GM12878 (cell line): ENCODE results near the gene GPSM1. TPM values are rescaled to one million over a fixed set of nuclear protein-coding genes. Genes with fewer than 3 reads are reported as not detected.
A peak's percentile ranks its signal among the peaks of the same experiment; 100 is the strongest.

ENCODE experiments used
- ATAC-seq: fragments of 200-7000 bp; cut with Tn5 transposase; 3 replicates; pipeline ENCODE4 v1.9.1; 2020; ENCODE audit warnings: mild to moderate bottlenecking, moderate library complexity
- BruUV-seq: library from RNA; stranded (reverse); fragments of 400-500 nt; replicated peaks from 2 replicates; lab custom pipeline; 2021; lab: Mats Ljungman, UMichigan
- CTCF ChIA-PET: fragments of 300-600 bp; sonication (Branson Sonifier 250); formaldehyde crosslinking; extraction: SDS; loops from one replicate; lab custom pipeline; 2021; ENCODE audit warnings: inconsistent platforms; lab: Yijun Ruan, JAX
- POLR2A ChIA-PET: fragments of 350-600 bp; formaldehyde crosslinking; extraction: SDS; loops from one replicate; lab custom pipeline; 2021; ENCODE audit warnings: inconsistent platforms; lab: Charles Lee
- RAD21 ChIA-PET: fragments of 300-600 bp; sonication (Branson Sonifier 250); formaldehyde crosslinking; loops from one replicate; lab custom pipeline; 2023; ENCODE audit warnings: antibody characterized with exemption; ENCODE audit not compliant: unreplicated experiment; lab: Charles Lee
- SMC1A ChIA-PET: fragments of 300-600 bp; sonication (Branson Sonifier 250); formaldehyde crosslinking; loops from one replicate; lab custom pipeline; 2023; ENCODE audit not compliant: unreplicated experiment, uncharacterized antibody; lab: Charles Lee
- DNase-seq: peaks from one replicate; pipeline ENCODE4 v3.0.0-alpha.2; 2011; ENCODE audit warnings: low read depth, low spot score
- FAIRE-seq: peaks from 3 replicates; lab custom pipeline; 2011; peaks lifted over from hg19 to GRCh38; lab: Jason Lieb, UNC
- H2AFZ ChIP-seq: 2 replicates; pipeline ENCODE4 v1.6.0; 2011; ENCODE audit warnings: low read depth, low read length, control low read depth; ENCODE audit not compliant: control insufficient read depth
- H3K27ac ChIP-seq: 2 replicates; pipeline ENCODE4 v1.5.1; 2011; ENCODE audit warnings: control low read depth; ENCODE audit not compliant: control insufficient read depth, insufficient read depth
- H3K27me3 ChIP-seq, 2 experiments: replicated peaks in 1 of 2; 2 replicates each; pipeline versions ENCODE4 v1.6.0 to v1.6.1; 2011; ENCODE audit warnings: low read length in 1 of 2; ENCODE audit not compliant: control insufficient read depth in 2 of 2, insufficient read depth in 2 of 2
- H3K36me3 ChIP-seq, 2 experiments: 2 replicates each; pipeline ENCODE4 v1.5.1; 2011; ENCODE audit warnings: low read length in 1 of 2; ENCODE audit not compliant: control insufficient read depth in 2 of 2, insufficient read depth in 2 of 2
- H3K4me1 ChIP-seq: 2 replicates; pipeline ENCODE4 v1.6.1; 2011; ENCODE audit warnings: mild to moderate bottlenecking, low read length, moderate library complexity, mixed read lengths; ENCODE audit not compliant: control insufficient read depth, insufficient read depth
- H3K4me2 ChIP-seq: 2 replicates; pipeline ENCODE4 v1.6.0; 2011; ENCODE audit warnings: control low read depth; ENCODE audit not compliant: control insufficient read depth, insufficient read depth
- H3K4me3 ChIP-seq: fragments of 200-600 bp; sonication (generic); 2 replicates; pipeline ENCODE4 v1.5.1; 2016
- H3K79me2 ChIP-seq: 2 replicates; pipeline ENCODE4 v1.6.0; 2011; ENCODE audit warnings: low read length; ENCODE audit not compliant: control insufficient read depth, insufficient read depth
- H3K9ac ChIP-seq: 2 replicates; pipeline ENCODE4 v1.8.0; 2011; ENCODE audit warnings: low read length, control low read depth, mixed read lengths; ENCODE audit not compliant: control insufficient read depth, insufficient read depth
- H3K9me3 ChIP-seq: replicated peaks from 3 replicates; pipeline ENCODE4 v1.5.1; 2011; ENCODE audit warnings: mild to moderate bottlenecking, low read length; ENCODE audit not compliant: control insufficient read depth, insufficient read depth
- H4K20me1 ChIP-seq: 2 replicates; pipeline ENCODE4 v1.6.0; 2011; ENCODE audit not compliant: control insufficient read depth, insufficient read depth
- CHD4 ChIP-seq: fragments of 200-600 bp; sonication (generic); IDR thresholded peaks from 2 replicates; pipeline ENCODE4 v1.6.1; 2016; ENCODE audit warnings: mild to moderate bottlenecking
- HDGF ChIP-seq: fragments of 450-650 bp; IDR thresholded peaks from 2 replicates; pipeline ENCODE4 v1.6.1; 2016; ENCODE audit warnings: antibody characterized with exemption
- JUNB ChIP-seq: IDR thresholded peaks from 2 replicates; pipeline ENCODE4 v1.6.1; 2016; ENCODE audit warnings: antibody characterized with exemption, mild to moderate bottlenecking
- SP1 ChIP-seq: IDR thresholded peaks from one replicate; pipeline ENCODE4 v1.6.1; 2011; ENCODE audit warnings: low read depth, low read length
- ZNF274 ChIP-seq: IDR thresholded peaks from one replicate; pipeline ENCODE4 v1.8.0; 2011; ENCODE audit not compliant: insufficient read length, insufficient read depth
- WGBS: methylation state at CpG from one replicate; pipeline ENCODE4 v1.1.6; 2016; ENCODE audit warnings: low lambda C conversion rate; ENCODE audit not compliant: insufficient replicate concordance, insufficient coverage; ENCODE audit errors: missing lambda C conversion rate; 5-methylcytosine and 5-hydroxymethylcytosine counted together
- in situ Hi-C: fragments of 300-500 bp; cut with MboI; formaldehyde crosslinking; loops from 9 replicates; pipeline ENCODE4 v1.14.3; 2018; ENCODE audit warnings: mixed read lengths
- intact Hi-C: fragments of 100-400 bp; cut with micrococcal nuclease; formaldehyde crosslinking; loops from one replicate; pipeline ENCODE4 v1.14.2; 2022; ENCODE audit not compliant: unreplicated experiment
- polyA plus RNA-seq, 11 experiments: library from polyadenylated mRNA; depleted of rRNA in 4 of 11; unstranded in 6 of 11; stranded (reverse) in 5 of 11; fragments of >200 nt; fragmentation: Nextera tagmentation in 4 of 11; fragmentation: Illumina TruSeq in 1 of 11; extraction: Ambion mirVana in 4 of 11; extraction: Trizol in 1 of 11; gene quantifications; 1 replicate in 1 of 11; 2 replicates in 10 of 11; pipeline versions ENCODE4 v1.2.1 to v1.2.3, GENCODE V29; 2011 to 2016; ENCODE audit warnings: inconsistent platforms in 2 of 11, missing spikeins in 2 of 11, low read depth in 1 of 11
- total RNA-seq, 4 experiments: library from RNA; depleted of rRNA in 3 of 4; stranded (reverse); fragments of >200 nt in 3 of 4; fragmentation: Illumina TruSeq in 1 of 4; extraction: Trizol in 1 of 4; gene quantifications; 2 replicates each; pipeline versions ENCODE4 v1.2.1 to v1.2.3, GENCODE V29; 2013 to 2021
- TF ChIP-seq, protein P1 (sequence below): IDR thresholded peaks from 2 replicates; pipeline ENCODE4 v1.6.1; 2011; ENCODE audit warnings: borderline replicate concordance, low read depth, mild to moderate bottlenecking, moderate library complexity, low read length; ENCODE audit not compliant: insufficient read depth, poor library complexity, severe bottlenecking
- TF ChIP-seq, protein P2 (sequence below): fragments of 450-650 bp; IDR thresholded peaks from 2 replicates; pipeline ENCODE4 v1.6.1; 2017; ENCODE audit warnings: antibody characterized with exemption, mild to moderate bottlenecking, moderate library complexity
- TF ChIP-seq, protein P3 (sequence below): IDR thresholded peaks from 2 replicates; pipeline ENCODE4 v1.6.1; 2012; ENCODE audit warnings: low read length, inconsistent platforms

The GPSM1 gene
- total and polyA plus RNA-seq, 10 of the 15 experiments (the other 5 are each of a cell fraction or from before 2014, with no cell fraction given) = 0.04 to 0.10 (median 0.10) TPM; not detected in 7

- TF ChIP-seq, protein P1, sequence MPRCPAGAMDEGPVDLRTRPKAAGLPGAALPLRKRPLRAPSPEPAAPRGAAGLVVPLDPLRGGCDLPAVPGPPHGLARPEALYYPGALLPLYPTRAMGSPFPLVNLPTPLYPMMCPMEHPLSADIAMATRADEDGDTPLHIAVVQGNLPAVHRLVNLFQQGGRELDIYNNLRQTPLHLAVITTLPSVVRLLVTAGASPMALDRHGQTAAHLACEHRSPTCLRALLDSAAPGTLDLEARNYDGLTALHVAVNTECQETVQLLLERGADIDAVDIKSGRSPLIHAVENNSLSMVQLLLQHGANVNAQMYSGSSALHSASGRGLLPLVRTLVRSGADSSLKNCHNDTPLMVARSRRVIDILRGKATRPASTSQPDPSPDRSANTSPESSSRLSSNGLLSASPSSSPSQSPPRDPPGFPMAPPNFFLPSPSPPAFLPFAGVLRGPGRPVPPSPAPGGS = no peak
- TF ChIP-seq ZNF274 = no peak
- TF ChIP-seq, protein P2, sequence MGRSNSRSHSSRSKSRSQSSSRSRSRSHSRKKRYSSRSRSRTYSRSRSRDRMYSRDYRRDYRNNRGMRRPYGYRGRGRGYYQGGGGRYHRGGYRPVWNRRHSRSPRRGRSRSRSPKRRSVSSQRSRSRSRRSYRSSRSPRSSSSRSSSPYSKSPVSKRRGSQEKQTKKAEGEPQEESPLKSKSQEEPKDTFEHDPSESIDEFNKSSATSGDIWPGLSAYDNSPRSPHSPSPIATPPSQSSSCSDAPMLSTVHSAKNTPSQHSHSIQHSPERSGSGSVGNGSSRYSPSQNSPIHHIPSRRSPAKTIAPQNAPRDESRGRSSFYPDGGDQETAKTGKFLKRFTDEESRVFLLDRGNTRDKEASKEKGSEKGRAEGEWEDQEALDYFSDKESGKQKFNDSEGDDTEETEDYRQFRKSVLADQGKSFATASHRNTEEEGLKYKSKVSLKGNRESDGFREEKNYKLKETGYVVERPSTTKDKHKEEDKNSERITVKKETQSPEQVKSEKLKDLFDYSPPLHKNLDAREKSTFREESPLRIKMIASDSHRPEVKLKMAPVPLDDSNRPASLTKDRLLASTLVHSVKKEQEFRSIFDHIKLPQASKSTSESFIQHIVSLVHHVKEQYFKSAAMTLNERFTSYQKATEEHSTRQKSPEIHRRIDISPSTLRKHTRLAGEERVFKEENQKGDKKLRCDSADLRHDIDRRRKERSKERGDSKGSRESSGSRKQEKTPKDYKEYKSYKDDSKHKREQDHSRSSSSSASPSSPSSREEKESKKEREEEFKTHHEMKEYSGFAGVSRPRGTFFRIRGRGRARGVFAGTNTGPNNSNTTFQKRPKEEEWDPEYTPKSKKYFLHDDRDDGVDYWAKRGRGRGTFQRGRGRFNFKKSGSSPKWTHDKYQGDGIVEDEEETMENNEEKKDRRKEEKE = no peak
- TF ChIP-seq, protein P3, sequence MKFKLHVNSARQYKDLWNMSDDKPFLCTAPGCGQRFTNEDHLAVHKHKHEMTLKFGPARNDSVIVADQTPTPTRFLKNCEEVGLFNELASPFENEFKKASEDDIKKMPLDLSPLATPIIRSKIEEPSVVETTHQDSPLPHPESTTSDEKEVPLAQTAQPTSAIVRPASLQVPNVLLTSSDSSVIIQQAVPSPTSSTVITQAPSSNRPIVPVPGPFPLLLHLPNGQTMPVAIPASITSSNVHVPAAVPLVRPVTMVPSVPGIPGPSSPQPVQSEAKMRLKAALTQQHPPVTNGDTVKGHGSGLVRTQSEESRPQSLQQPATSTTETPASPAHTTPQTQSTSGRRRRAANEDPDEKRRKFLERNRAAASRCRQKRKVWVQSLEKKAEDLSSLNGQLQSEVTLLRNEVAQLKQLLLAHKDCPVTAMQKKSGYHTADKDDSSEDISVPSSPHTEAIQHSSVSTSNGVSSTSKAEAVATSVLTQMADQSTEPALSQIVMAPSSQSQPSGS = no peak
Measured at GRCh38 chr9:136328011-136328621, 777 bp downstream of the GPSM1 start (continued).

DNA sequence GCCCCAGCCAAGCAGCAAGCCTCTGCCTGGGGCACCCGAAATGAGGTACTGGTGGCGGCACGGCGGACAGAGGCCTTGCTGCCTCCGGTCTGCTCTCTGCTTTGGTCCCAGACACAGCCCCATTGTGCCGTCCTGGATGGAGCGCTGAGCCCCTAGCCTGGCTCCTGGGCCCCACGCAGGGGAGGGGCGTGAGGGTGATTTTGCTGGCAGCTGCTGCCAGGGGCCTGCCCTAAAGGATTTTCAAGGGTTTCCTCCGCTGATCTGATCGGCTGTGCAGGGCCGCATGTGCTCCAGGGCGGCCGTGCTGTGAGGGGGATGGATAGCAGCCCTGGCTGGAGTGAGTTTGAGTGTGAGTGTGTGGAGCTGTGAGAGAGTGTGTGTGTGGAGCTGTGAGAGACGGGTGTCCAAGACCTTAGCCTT is 1.3 kb downstream of the GPSM1 start:
- intact Hi-C loops (no loop called here), in situ Hi-C loops (no loop called here)
- H3K9ac ChIP-seq = no peak overlapping the region
- ChIA-PET POLR2A (no interaction called here), CTCF (no interaction called here), RAD21 (no interaction called here), SMC1A (no interaction called here)
- H3K4me1 ChIP-seq = no peaks in the 10 kb centered on the region
- H3K27me3 ChIP-seq = peaks cover 7 to 8% of the 10 kb centered on the region in 2 experiments; a peak in 3 of 4 replicates
- FAIRE-seq (no peak), DNase-seq (no peak), ATAC-seq (peak; percentile 18; the same call in 2 of the 3 replicates)
- no peaks in the 10 kb centered on the region for H3K9me3 ChIP-seq
- H4K20me1 ChIP-seq = no peaks in the 10 kb centered on the region
- BruUV-seq = no TSS peak
- no peak overlapping the region for H3K4me3 ChIP-seq
- no peak overlapping the region for H3K4me2 ChIP-seq
- no peak overlapping the region for H3K27ac ChIP-seq
- H2AFZ ChIP-seq = no peak overlapping the region
- TF ChIP-seq HDGF (no peak), JUNB (no peak), SP1 (no peak), CHD4 (no peak)
- H3K79me2 ChIP-seq = no peaks in the 10 kb centered on the region
- H3K36me3 ChIP-seq = no peaks in the 10 kb centered on the region
- 56% methylated on average over 15 of the region's 15 CpGs for WGBS
